ENCODE results near the gene MEF2A.

The MEF2A gene

DNA sequence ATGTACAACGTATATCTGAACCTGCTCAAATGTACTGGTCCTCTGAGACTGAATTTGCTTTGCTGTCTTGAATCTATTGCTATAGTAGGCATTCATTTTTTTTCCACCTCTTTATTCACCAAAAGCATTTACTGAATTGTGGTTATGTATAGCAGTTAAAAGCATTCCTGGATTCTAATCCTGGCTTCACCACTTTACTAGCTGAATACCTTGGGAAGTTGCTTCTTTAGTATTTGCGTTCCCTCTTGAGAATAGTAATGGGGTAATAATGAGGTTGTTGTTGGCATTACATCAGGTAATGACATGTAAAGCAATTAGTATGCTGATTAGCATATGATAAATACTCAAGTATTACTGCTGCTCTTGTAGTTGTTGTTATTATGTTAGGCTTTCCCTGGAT is 29.1 kb downstream of the MEF2A start:
- DNase-seq (ENCODE audit: insufficient read length, low spot score) = no peak
- no peak for FAIRE-seq
- no peak for TF ChIP-seq SPI1 (IDR thresholded peaks at IDR 0.05; ENCODE audit: low read depth, low read length)
- no peak for TF ChIP-seq PAX5 (IDR thresholded peaks at IDR 0.05; ENCODE audit: insufficient read depth, low read length, severe bottlenecking)
- no peak for TF ChIP-seq POU2F2 (IDR thresholded peaks at IDR 0.05; ENCODE audit: low read depth, low read length)
- TF ChIP-seq POLR2A (IDR thresholded peaks at IDR 0.05; ENCODE audit: low read depth, low read length) = no peak
- TF ChIP-seq TAF1 (IDR thresholded peaks at IDR 0.05; ENCODE audit: low read depth, low read length) = no peak
- no peak for TF ChIP-seq POLR2AphosphoS5 (IDR thresholded peaks at IDR 0.05; ENCODE audit: low read depth, low read length)

GRCh38 chr15:99598296-99598695 is 32.5 kb downstream of the MEF2A start:
- TF ChIP-seq SPI1 (IDR thresholded peaks at IDR 0.05; ENCODE audit: low read depth, low read length) (no peak), POU2F2 (IDR thresholded peaks at IDR 0.05; ENCODE audit: low read depth, low read length) (no peak), POLR2A (IDR thresholded peaks at IDR 0.05; ENCODE audit: low read depth, low read length) (no peak), POLR2AphosphoS5 (IDR thresholded peaks at IDR 0.05; ENCODE audit: low read depth, low read length) (no peak), TAF1 (IDR thresholded peaks at IDR 0.05; ENCODE audit: low read depth, low read length) (no peak), PAX5 (IDR thresholded peaks at IDR 0.05; ENCODE audit: insufficient read depth, low read length, severe bottlenecking) (no peak)
- no peak for DNase-seq (ENCODE audit: insufficient read length, low spot score)
- no peak for FAIRE-seq

GRCh38 chr15:99603828-99604227 is 38.0 kb downstream of the MEF2A start:
- no peak for DNase-seq (ENCODE audit: insufficient read length, low spot score)
- no peak for FAIRE-seq
- TF ChIP-seq POLR2AphosphoS5 (IDR thresholded peaks at IDR 0.05; ENCODE audit: low read depth, low read length) (no peak), POU2F2 (IDR thresholded peaks at IDR 0.05; ENCODE audit: low read depth, low read length) (no peak), TAF1 (IDR thresholded peaks at IDR 0.05; ENCODE audit: low read depth, low read length) (no peak), POLR2A (IDR thresholded peaks at IDR 0.05; ENCODE audit: low read depth, low read length) (no peak), PAX5 (IDR thresholded peaks at IDR 0.05; ENCODE audit: insufficient read depth, low read length, severe bottlenecking) (no peak), SPI1 (IDR thresholded peaks at IDR 0.05; ENCODE audit: low read depth, low read length) (no peak)

GRCh38 chr15:99604865-99605264 is 39.1 kb downstream of the MEF2A start:
- DNase-seq (ENCODE audit: insufficient read length, low spot score) = no peak
- TF ChIP-seq POLR2A (IDR thresholded peaks at IDR 0.05; ENCODE audit: low read depth, low read length) (no peak), PAX5 (IDR thresholded peaks at IDR 0.05; ENCODE audit: insufficient read depth, low read length, severe bottlenecking) (peak; percentile 75), TAF1 (IDR thresholded peaks at IDR 0.05; ENCODE audit: low read depth, low read length) (no peak), SPI1 (IDR thresholded peaks at IDR 0.05; ENCODE audit: low read depth, low read length) (no peak)
- peak; percentile 23 for FAIRE-seq

GRCh38 chr15:99605490-99605931 is 39.7 kb downstream of the MEF2A start:
- TF ChIP-seq PAX5 (IDR thresholded peaks at IDR 0.05; ENCODE audit: insufficient read depth, low read length, severe bottlenecking) (no peak), TAF1 (IDR thresholded peaks at IDR 0.05; ENCODE audit: low read depth, low read length) (no peak), POLR2A (IDR thresholded peaks at IDR 0.05; ENCODE audit: low read depth, low read length) (no peak), SPI1 (IDR thresholded peaks at IDR 0.05; ENCODE audit: low read depth, low read length) (no peak), POU2F2 (IDR thresholded peaks at IDR 0.05; ENCODE audit: low read depth, low read length) (no peak), POLR2AphosphoS5 (IDR thresholded peaks at IDR 0.05; ENCODE audit: low read depth, low read length) (no peak)
- DNase-seq (ENCODE audit: insufficient read length, low spot score) = no peak
- FAIRE-seq = peak; percentile 26

DNA sequence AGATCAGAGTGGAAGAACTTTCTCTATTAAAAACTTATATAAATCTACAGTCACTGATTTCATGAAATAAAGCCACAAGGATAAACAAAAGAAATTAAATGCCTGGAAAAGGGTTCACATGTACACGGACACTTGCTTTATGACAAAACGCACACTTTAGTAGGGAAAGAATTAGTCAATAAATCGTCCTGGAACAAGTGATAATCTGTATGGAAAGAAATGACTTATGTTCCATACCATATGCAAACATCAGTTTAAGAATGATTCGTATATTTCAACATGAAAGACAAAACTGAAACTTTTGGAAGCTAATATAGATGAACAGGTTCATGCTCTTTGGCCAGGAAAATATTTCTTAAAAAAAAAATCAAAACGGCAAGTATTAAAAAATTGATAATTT is 40.2 kb downstream of the MEF2A start:
- TF ChIP-seq TAF1 (IDR thresholded peaks at IDR 0.05; ENCODE audit: low read depth, low read length) = no peak
- no peak for TF ChIP-seq SPI1 (IDR thresholded peaks at IDR 0.05; ENCODE audit: low read depth, low read length)
- no peak for TF ChIP-seq POLR2A (IDR thresholded peaks at IDR 0.05; ENCODE audit: low read depth, low read length)
- no peak for TF ChIP-seq PAX5 (IDR thresholded peaks at IDR 0.05; ENCODE audit: insufficient read depth, low read length, severe bottlenecking)
- no peak for TF ChIP-seq POLR2AphosphoS5 (IDR thresholded peaks at IDR 0.05; ENCODE audit: low read depth, low read length)
- TF ChIP-seq POU2F2 (IDR thresholded peaks at IDR 0.05; ENCODE audit: low read depth, low read length) = no peak

GRCh38 chr15:99606646-99607045 is 40.9 kb downstream of the MEF2A start:
- DNase-seq (ENCODE audit: insufficient read length, low spot score) (no peak), FAIRE-seq (peak; percentile 86)
- no peak for TF ChIP-seq POLR2AphosphoS5 (IDR thresholded peaks at IDR 0.05; ENCODE audit: low read depth, low read length)
- TF ChIP-seq TAF1 (IDR thresholded peaks at IDR 0.05; ENCODE audit: low read depth, low read length) = no peak
- TF ChIP-seq PAX5 (IDR thresholded peaks at IDR 0.05; ENCODE audit: insufficient read depth, low read length, severe bottlenecking) = no peak
- TF ChIP-seq POU2F2 (IDR thresholded peaks at IDR 0.05; ENCODE audit: low read depth, low read length) = no peak
- TF ChIP-seq SPI1 (IDR thresholded peaks at IDR 0.05; ENCODE audit: low read depth, low read length) = no peak

More for the DNA sequence above, 40.2 kb downstream of the MEF2A start:
- no peak for FAIRE-seq
- DNase-seq (ENCODE audit: insufficient read length, low spot score) = no peak

GRCh38 chr15:99613481-99613880 is 47.7 kb downstream of the MEF2A start:
- no peak for TF ChIP-seq POU2F2 (IDR thresholded peaks at IDR 0.05; ENCODE audit: low read depth, low read length)
- TF ChIP-seq POLR2AphosphoS5 (IDR thresholded peaks at IDR 0.05; ENCODE audit: low read depth, low read length) = no peak
- TF ChIP-seq TAF1 (IDR thresholded peaks at IDR 0.05; ENCODE audit: low read depth, low read length) = no peak
- TF ChIP-seq SPI1 (IDR thresholded peaks at IDR 0.05; ENCODE audit: low read depth, low read length) = no peak
- TF ChIP-seq PAX5 (IDR thresholded peaks at IDR 0.05; ENCODE audit: insufficient read depth, low read length, severe bottlenecking) = no peak
- no peak for TF ChIP-seq POLR2A (IDR thresholded peaks at IDR 0.05; ENCODE audit: low read depth, low read length)
- no peak for DNase-seq (ENCODE audit: insufficient read length, low spot score)
- no peak for FAIRE-seq

GRCh38 chr15:99613887-99614647 is 48.3 kb downstream of the MEF2A start:
- TF ChIP-seq TAF1 (IDR thresholded peaks at IDR 0.05; ENCODE audit: low read depth, low read length) (no peak), SPI1 (IDR thresholded peaks at IDR 0.05; ENCODE audit: low read depth, low read length) (no peak), POLR2A (IDR thresholded peaks at IDR 0.05; ENCODE audit: low read depth, low read length) (no peak), PAX5 (IDR thresholded peaks at IDR 0.05; ENCODE audit: insufficient read depth, low read length, severe bottlenecking) (no peak), POLR2AphosphoS5 (IDR thresholded peaks at IDR 0.05; ENCODE audit: low read depth, low read length) (no peak), POU2F2 (IDR thresholded peaks at IDR 0.05; ENCODE audit: low read depth, low read length) (no peak)
- FAIRE-seq (no peak), DNase-seq (ENCODE audit: insufficient read length, low spot score) (no peak)
